ENCODE data around the gene CHST6.
"Not testable (repeated sequence)": the region's sequence is repeated elsewhere in the genome, so short reads cannot be mapped to it uniquely, and the experiment has no call there.

The CHST6 gene

DNA sequence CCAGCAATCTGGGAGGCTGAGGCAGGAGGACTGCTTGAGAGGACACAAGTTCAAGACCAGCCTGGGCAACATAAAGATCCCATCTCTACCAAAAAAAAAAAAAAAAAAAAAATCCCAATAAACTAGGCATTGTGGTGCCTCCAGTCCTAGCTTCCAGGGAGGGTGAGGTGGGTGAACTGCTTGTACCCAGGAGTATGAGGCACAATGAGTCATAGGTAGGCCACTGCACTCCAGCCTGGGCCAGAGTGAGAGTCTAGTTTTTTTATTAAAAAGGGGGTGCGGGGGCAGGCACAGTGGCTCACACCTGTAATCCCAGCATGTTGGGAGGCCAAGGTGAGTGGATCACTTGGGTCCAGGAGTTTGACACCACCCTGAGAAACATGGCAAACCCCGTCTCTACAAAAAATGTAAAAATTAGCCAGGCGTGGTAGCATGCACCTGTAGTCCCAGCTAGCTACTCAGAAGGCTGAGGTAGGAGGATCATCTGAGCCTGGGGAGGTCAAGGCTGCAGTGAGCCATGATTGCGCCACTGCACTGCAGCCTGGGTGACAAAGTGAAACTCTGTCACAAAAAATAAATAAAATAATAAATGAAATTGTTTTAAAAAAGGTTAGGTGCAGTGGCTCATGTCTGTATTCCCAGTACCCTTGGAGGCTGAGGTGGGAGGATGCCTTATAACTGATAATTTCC lies 7.8 kb upstream of the CHST6 start:
- no peak for DNase-seq

DNA sequence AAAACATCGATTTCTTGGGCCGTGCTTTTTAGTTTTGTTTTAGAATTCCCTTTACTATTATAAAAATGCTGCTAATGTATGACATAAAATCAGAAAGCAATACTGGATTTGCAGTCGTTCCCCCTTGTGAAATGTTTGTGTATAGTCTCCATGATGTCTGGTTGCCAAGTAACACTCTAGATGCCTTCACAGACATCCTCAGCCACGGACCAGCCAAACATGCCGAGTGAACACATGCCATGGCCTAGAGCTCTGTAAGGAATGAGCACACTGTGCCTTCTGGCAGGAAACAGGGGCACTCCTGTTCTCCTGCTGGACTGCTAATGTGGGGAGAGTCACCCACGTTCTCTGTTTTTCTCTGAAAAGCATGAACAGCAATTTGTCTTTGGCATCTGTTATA lies 6.6 kb upstream of the CHST6 start:
- not testable (repeated sequence) for DNase-seq

DNA sequence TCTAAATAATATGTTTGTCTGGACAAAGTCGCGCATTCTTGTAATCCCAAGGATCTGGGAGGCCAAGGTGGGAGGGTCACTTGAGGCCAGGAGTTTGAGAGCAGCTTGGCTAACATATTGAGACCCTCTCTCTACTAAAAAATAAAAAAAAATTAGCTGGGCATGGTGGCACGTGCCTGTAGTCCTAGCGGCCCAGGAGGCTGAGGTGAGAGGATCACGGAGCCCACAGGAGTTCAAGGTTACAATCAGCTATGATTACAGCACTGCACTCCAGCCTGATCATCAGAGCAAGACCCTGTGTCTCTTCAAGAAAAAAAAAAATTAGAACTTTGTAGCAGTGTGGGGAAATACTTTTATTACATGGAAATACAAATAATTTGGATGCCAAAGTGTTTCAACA lies 6.1 kb upstream of the CHST6 start:
- DNase-seq = no peak

DNA sequence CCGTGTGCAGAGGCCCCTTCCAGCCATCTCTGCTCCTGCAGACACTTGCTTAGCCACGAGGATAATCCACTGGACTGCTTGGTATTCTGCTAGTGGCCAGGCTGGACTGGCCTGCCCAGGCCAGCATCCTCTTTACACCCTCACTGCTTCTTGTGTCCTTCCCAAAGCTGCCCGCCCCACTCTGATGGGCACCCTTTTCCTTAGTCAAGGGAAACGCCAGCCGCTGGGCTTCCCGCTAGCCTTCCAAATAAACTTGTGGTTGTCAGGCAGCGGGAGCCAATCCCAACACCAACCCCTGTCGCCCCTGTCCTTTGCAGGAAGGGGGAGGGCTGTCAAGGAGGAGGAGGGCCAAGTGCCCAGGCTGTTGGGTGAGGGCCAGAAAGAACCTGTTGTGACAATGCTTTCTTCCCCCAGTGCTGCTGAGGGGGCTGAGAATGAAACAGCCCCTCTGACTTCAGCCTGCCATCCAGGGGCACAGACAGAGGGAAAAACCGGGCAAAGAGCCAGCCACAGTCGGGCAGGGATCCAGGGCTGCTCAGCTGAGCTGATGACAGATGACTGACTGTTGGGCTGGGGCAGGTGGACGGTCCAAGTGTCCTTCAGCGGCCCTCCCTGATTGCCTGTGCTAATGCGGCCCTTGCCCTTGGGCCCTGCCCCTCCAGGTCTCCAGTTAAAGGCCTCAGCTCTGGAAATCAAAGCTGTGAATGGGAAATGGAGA lies 3.5 kb upstream of the CHST6 start:
- DNase-seq = not testable (repeated sequence)

DNA sequence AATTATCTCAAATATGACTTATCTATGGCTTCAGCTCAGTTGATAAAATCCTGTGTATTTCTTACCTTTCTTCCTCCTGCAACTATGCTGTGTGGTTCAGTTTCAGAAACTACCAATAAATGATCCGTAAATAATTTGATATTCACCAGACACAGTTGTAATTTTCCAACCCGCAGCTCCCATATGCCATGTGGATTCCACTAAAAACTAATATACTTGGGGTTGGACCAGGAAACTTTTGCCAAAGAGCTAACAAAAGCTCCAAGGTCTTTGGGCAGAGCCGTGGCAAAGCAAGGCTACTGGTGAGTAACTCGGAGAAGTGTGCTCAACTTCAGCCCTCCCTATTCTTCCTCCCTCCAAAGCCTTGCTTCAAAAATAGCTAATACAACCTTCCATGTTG lies 2.3 kb upstream of the CHST6 start:
- DNase-seq = no peak

DNA sequence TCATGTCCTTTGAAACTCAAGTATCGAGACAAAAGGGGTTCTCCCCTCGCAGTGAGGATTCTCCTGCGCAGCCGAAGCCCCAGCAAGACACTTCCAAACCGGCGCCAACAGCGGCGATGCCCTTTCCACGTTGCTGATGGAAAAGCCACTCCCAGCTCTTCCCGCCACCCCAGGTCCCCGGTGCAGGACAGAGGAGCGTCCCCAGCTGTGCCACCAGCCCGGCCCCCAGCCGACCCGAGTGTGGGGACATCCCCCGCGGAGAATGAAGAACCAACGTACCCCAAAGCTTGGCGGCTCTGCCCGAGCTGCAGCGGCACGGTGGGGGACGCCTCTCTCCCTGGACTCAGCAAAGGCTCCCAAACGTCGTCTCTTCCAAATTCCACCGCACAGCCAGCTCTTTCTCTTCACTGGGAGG lies 573 bp downstream of the CHST6 start:
- DNase-seq = no peak

DNA sequence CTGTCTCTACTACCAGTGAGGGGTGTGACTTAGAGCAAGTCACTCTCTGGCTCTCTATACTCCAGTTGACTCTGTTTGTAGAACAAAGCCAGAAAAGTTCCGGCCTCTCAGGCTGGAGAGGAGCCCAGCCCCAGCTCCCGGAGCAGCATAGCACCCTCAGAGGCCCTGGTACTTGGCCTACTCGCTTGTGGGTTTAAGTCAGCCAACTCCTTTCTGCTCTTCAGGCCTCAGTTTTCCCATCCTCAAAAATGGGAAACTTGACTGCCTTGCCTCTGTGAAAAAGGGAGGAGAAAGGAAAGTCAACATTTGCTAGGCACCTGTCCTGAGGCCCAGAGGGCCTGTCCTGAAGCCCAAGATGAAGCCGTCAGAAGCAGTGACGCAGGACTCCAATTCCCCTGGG lies 1.1 kb downstream of the CHST6 start:
- DNase-seq = no peak

DNA sequence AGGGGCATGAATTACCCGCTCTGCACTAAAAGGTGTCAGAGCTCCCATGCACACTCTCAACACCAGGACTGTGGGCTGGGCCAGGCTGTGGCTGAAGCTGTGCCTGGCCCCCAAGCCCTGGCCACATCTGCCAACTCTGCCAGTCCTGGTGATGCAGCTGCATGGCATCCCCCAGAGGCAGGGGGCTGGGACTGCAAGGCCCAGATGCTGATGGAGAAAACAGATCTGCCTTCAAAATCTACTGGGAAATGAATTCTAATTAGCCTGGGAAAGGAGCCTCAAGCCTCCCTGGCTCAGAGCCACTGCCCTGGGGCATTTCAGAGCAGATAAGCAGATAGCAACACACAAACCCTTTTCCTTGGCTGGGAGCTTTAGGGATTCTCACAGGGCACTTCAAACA lies 3.4 kb downstream of the CHST6 start:
- DNase-seq = no peak

DNA sequence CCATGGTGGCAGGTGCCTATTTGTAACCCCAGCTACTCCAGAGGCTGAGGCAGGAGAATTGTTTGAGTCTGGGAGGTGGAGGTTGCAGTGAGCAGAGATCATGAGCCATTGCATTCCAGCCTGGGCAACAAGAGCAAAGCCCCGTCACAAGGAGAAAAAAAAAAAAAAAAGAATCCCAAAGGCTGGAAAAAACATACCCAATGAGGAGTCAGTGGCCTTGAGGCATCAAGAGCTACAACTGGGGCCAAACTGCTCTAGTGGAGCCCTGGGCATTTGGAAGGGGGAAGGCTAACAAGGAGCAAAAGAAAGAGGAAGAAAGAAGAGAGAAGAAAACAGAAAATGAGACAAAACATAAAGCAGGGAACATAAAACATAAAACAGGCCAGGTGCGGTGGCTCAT lies 6.9 kb downstream of the CHST6 start:
- DNase-seq = no peak

DNA sequence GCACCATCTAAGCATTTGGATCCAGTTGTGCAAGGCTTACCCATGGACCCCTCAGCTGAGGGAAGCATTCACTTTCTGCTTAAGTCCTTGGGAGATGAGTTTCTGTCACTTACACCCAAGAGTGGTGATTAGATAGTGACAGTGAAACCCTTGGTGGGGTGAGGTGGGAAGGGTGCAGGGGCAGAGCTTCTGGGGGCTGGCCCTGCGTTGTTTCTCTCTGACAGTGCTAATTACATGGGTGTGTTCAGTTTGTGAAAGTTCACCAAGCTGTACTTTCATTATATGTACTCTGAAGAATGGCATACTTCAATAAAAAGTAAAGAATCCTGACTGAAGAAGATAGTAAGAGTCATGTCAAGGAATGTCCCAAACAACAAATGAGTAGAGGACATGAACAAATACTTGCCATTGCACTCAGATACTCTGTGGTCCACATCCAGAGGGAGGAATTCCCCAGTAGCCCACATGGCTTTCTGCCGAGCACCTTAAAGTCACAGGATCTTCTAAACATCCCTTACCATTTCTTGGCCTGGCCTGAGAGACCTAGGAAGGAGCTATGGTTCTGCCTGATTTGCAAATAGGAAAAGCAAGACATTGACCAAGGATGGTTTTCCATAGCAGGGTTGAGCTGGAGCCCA lies 8.4 kb downstream of the CHST6 start:
- DNase-seq = no peak

DNA sequence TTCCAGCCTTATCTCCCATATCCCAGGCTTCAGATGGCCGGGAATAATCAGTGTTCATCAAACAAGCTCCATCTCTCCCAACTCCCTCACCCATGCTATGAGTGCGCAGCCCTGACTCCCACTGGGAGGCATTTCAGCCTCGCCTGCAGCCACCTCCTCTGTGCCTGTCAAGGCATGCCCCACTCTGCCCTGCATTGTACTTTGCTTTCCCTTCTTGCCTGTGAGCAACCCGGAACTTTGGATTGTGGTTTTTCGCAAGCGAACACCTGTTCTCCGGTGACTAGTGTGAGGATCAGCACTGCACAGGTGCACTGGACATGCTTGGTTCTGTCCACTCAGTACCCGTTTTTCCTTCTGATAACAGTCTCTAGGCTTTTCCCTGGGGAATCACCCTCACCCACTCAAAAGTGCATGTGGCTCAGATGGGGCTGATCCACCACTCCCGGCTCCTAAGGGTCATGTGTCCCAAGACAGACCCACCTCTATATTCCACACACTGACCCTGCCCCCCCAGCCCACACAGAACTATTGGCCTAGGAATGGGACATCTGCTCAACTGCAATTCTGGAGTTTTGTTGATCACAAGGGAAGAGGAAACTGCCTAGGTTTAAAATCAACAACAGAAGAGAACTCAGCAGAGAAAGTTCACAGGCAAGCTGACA lies 9.1 kb downstream of the CHST6 start:
- DNase-seq = no peak

DNA sequence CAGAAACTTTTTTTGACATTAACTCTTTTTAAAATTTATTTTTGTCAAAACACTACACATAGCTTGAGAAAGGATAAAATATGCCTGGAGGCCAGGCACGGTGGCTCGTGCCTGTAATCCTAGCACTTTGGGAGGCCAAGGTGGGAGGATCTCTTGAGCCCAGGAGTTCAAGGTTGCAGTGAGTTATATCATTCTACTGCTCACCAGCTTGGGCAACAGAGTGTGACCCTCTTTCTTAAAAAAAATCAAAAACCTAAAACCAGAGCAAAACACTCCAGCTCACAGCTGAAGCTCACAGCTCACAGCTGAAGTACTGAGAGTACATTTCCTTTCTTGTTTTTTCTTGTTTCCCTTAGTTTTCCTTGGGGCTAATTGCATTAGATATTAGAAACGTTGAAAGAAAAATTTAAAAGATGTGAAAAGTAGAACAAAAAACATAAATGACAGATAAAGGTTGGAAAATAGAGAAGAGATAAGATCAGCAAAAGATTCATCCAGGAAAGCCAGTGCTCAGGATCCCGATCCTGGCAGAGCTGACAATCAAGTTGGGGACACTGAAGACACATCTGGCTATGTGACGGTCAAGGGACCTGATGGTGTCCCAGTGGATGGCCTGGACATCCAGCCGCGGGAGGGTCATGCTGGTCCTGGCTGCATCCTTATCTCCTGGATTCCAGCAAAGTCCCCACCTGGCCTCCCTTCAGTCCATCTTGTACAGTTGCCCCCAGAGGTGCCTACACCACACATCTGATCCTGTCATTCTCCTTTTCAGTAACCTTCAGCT lies 9.8 kb downstream of the CHST6 start:
- no peak for DNase-seq

DNA sequence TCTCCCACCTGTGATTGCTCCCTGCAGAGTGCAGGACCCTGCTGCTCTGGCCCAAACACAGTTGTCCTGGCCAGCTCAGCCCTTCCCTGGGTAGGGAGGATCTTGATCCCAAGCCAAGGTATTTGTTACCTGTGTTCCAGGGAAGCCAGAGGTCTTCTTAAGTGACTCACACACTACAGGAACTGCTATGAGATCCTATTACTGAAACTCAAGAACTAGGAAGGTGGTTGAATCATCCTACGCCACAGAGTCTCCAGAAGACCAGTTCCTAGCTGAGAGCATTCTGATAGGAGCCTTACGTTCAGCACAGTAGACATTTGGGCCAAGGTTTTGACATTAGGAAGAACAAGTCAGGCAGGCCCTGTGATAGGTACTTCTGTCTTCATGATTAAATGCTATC lies 12.0 kb downstream of the CHST6 start:
- DNase-seq = no peak

DNA sequence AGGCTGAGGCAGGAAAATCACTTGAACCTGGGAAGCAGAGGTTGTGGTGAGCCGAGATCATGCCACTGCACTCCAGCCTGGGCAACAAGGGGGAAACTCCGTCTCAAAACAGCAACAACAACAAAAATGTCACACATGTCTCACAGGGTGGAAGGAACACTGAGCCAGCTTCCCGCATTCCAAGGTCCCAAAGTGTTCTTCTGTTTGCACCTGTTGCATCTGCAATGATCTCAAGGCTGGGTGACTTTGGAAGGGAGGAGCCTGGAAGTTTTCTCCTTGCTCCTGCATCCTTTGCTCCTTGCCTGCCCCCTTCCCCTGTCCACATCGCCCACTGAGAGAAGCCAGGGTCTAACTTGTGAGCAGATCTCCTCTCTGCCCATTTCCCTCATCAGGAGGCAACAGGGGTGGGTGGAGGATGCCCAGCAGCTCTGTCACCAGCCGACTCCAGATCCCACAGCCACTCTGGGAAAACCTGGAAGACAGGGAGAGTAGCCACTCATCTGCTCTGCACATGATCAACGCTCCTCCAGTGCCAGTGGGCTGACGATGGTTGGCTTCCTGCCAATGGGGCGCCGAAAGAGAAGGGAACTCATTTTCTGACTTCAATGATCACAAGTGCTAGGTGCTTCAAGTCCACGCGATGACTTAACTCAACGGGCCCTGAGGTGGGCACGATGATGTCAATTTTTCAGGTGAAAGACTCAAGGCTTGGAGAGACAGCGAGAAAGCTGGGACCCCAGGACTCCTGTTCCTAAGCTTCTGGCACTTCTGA lies 12.6 kb downstream of the CHST6 start:
- DNase-seq = no peak

DNA sequence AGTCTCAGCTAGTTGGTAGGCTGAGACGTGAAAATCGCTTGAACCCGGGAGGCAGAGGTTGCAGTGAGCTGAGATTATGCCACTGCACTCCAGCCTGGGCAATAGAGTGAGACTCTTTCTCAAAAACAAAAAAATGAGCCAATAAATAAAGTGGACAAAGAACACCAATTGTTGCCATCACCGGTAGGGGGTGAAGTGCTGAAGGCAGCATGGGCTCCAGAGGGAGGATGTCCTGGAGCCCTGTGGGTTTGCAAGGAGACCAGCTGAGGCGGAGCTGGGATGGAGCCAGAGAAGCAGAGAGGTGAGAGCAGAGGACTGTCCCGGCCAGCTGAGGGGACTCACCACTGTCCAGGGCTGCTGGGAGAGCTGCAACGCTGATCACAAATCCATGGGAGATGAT lies 13.8 kb downstream of the CHST6 start:
- no peak for DNase-seq

DNA sequence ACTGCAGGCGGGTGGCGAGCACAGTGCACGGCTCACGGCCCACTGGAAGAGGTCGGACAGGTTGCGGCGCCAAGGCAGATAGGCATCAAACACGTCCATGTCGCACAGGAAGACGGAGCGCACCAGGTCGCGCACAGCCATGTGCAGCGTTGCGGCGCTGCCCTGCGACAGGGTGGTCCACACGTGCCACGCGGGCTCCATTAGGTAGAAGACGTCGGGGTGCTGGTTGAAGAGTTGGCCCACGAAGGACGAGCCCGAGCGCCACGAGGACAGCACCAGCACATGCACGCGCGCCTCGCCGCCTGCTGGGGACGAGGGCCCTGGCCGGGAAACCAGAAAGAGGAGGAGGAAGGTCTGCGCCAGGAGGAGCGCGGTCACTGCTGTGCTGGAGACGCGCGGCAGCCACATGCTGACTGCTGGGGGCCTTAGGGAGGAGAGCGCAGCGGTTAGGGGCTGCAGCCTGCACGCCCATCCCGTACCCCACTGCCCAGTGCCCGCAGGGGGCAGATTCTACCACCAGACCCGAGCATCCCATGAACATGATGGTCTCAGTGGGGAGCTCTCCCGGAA lies 15.7 kb downstream of the CHST6 start:
- DNase-seq = no peak

DNA sequence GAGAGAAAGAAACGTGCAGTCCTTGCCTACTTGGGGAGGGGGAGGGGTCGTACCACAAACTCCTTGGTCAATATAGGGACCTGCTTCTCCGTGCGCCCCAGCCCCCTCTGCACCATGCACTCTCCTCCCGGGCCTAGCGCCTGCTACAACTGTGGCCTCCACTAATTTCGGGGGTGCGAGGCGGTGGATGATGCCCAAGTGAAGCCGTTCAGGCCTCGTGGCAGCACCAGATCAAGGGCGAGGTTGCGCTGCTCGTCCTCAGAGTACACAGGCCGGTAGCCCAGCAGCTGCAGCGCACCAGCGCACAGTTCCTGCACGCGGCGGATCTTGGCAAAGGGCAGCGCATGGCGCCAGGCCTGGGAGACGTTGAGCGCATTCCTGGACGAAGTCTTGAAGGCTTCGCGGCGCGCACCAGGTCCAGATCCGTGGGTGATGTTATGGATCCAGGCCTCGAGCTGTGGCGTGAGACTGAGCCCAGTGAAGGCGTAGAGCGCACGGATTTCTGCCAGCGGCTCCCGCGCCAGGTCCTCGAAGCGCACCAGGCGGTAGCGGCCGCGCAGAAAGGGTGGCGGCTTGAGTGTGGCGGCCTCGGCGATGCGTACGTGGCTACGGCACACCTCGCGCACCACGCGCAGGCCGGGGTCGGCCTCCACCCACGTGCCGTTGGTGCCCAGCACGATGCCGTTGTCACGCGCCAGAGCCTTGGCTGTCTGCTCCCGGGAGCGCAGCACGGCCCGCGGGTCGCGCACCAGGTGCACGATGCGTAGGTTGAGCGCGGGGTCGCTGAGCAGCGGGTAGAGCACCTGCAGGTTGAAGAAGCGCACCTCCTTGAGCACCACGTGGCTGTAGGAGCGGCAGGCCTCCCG lies 16.5 kb downstream of the CHST6 start:
- DNase-seq = no peak

DNA sequence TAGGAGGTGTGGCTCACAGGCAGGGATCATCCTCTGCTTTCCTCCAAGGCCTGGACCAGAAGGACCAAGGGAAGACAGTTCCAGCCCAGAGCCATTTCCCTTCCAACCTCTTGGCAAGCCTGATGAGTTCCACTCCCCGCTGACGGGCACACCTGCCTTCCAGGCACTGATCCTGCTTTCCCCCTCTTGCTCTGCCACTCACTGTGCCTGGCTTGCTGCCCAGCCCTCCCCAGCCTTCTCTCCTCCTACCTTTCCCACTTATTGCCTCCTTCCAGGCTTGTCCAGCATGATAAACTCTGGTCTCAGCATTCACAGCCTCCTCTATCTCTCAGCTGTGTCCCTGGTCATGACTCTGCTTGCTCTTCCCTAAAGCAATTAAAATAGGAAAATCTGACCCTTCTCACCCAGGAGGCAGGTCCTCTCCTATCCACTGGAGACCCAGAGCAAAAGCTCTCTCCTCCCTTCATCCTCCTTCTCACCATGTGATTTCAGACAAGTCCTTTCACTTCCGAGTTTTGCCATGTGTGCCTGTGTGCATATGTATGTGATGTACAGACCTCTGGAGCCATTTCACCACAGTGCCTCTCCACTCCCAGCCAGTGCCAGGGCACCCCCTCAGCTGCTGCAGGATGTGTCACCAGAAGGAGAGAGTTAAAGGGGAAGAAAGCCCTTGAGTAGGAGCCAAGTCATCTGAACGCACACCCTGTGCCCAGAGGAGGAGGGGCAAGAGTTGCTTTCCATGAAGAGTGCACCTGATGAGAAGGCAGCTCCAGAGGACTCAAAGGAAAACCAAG lies 17.4 kb downstream of the CHST6 start:
- peak; percentile 85 for DNase-seq

DNA sequence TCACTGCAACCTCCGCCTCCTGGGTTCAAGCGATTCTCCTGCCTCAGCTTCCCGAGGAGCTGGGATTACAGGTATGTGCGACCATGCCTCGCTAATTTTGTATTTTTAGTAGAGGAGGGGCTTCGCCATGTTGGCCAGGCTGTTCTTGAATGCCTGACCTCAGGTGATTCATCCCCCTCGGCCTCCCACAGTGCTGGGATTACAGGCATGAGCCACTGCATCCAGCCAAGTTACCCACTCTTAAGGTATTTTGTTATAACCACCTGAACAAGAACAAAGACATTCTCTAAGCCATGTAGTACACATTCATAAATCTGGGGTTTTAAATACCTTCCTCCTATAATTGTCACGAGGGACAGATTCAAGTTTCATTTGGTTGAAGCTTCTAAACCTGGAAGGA lies 18.4 kb downstream of the CHST6 start:
- DNase-seq = no peak

DNA sequence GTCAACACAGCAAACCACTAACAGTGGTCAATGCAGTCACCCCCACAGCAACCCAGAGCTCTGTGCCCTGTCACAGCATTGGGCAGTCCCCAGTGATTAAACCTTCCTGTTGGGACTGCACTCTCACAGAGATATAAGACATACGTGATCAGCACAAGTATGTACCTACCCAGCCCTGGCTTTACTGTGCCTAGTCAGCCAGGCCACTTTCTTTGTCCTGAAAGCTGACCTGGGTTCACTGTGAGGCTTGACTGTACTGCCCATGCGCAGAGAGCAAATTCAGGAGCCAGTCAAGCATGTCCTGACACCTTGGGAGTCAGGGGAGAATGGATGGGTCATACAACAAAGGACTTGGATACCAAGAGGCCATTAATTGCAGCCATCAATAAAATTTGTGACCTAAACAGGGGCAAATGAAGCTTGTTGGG lies 19.8 kb downstream of the CHST6 start:
- no peak for DNase-seq
